Stimulated activated naive CD8-positive, alpha-beta T cell treated with anti-CD3 and anti-CD28 coated beads, Interleukin-15, Interleukin-2, amounts not matched to agents 100 ng/mL and 50 ng/mL, for 24 hours (primary cell): Measurements from ENCODE around the gene DGCR6.
"Not testable (repeated sequence)": the region's sequence is repeated elsewhere in the genome, so short reads cannot be mapped to it uniquely, and the experiment has no call there.

Experiments used
- H3K27ac Mint-ChIP-seq: one replicate; pipeline ENCODE4 v1.8.0; 2021; ENCODE audit warnings: mild to moderate bottlenecking, mixed read lengths
- H3K27me3 Mint-ChIP-seq: one replicate; pipeline ENCODE4 v1.8.0; 2021; ENCODE audit warnings: mixed read lengths
- H3K36me3 Mint-ChIP-seq: one replicate; pipeline ENCODE4 v1.8.0; 2021; ENCODE audit warnings: low read depth, mixed read lengths
- H3K4me1 Mint-ChIP-seq: one replicate; pipeline ENCODE4 v1.8.0; 2021; ENCODE audit warnings: low read depth, mixed read lengths
- H3K4me3 Mint-ChIP-seq: one replicate; pipeline ENCODE4 v1.8.0; 2021; ENCODE audit warnings: mild to moderate bottlenecking, mixed read lengths
- H3K9me3 Mint-ChIP-seq: one replicate; pipeline ENCODE4 v1.8.0; 2021; ENCODE audit warnings: mixed read lengths

Gene DGCR6

GRCh38 chr22:18905540-18906409, at the start of gene DGCR6:
DGCR6 (plus strand) TSS chr22:18906320; CDS start chr22:18906375, 55 bp downstream.
- Mint-ChIP-seq H3K27me3 (no peaks in the 10 kb centered on the region), H3K27ac (no peak within 1 kb of the TSS)

GRCh38 chr22:18859314-18859713, 46.8 kb upstream of the DGCR6 start:
- H3K27ac Mint-ChIP-seq, H3K4me3 Mint-ChIP-seq, H3K27me3 Mint-ChIP-seq, H3K36me3 Mint-ChIP-seq, H3K9me3 Mint-ChIP-seq, H3K4me1 Mint-ChIP-seq: not testable (repeated sequence)

More at GRCh38 chr22:18905540-18906409, at the start of gene DGCR6:
- Mint-ChIP-seq H3K4me3 (no peak within 1 kb of the TSS), H3K4me1 (no peaks in the 10 kb centered on the region), H3K9me3 (no peaks in the 10 kb centered on the region), H3K36me3 (no peaks in the 10 kb centered on the region)

- not testable (repeated sequence) for H3K9me3 Mint-ChIP-seq
Measured at GRCh38 chr22:18881260-18881659, 24.9 kb upstream of the DGCR6 start.

GRCh38 chr22:18884465-18884864, 21.7 kb upstream of the DGCR6 start:
- H3K4me1 Mint-ChIP-seq, H3K27ac Mint-ChIP-seq, H3K9me3 Mint-ChIP-seq, H3K27me3 Mint-ChIP-seq, H3K36me3 Mint-ChIP-seq, H3K4me3 Mint-ChIP-seq: not testable (repeated sequence)

More at GRCh38 chr22:18881260-18881659, 24.9 kb upstream of the DGCR6 start:
- not testable (repeated sequence) for H3K4me3 Mint-ChIP-seq, H3K27me3 Mint-ChIP-seq, H3K4me1 Mint-ChIP-seq, H3K27ac Mint-ChIP-seq, H3K36me3 Mint-ChIP-seq

- Mint-ChIP-seq H3K4me3 (no peak overlapping the region), H3K36me3 (no peaks in the 10 kb centered on the region), H3K27ac (no peak overlapping the region), H3K9me3 (no peaks in the 10 kb centered on the region), H3K27me3 (no peaks in the 10 kb centered on the region), H3K4me1 (no peaks in the 10 kb centered on the region)
Measured at GRCh38 chr22:18888115-18888514, 18.0 kb upstream of the DGCR6 start.

- H3K4me1 Mint-ChIP-seq, H3K27ac Mint-ChIP-seq, H3K27me3 Mint-ChIP-seq, H3K36me3 Mint-ChIP-seq, H3K9me3 Mint-ChIP-seq, H3K4me3 Mint-ChIP-seq: not testable (repeated sequence)
Measured at GRCh38 chr22:18890510-18891192, 15.5 kb upstream of the DGCR6 start.

GRCh38 chr22:18893775-18894174, 12.3 kb upstream of the DGCR6 start:
- H3K27me3 Mint-ChIP-seq, H3K4me3 Mint-ChIP-seq, H3K36me3 Mint-ChIP-seq, H3K9me3 Mint-ChIP-seq, H3K27ac Mint-ChIP-seq, H3K4me1 Mint-ChIP-seq: not testable (repeated sequence)

GRCh38 chr22:18896037-18896657, 10.0 kb upstream of the DGCR6 start:
- H3K27me3 Mint-ChIP-seq, H3K4me3 Mint-ChIP-seq, H3K27ac Mint-ChIP-seq, H3K9me3 Mint-ChIP-seq, H3K36me3 Mint-ChIP-seq, H3K4me1 Mint-ChIP-seq: not testable (repeated sequence)

GRCh38 chr22:18906410-18906745, 258 bp downstream of the DGCR6 start:
- H3K4me3 Mint-ChIP-seq, H3K27me3 Mint-ChIP-seq, H3K36me3 Mint-ChIP-seq, H3K4me1 Mint-ChIP-seq, H3K27ac Mint-ChIP-seq, H3K9me3 Mint-ChIP-seq: not testable (repeated sequence)

GRCh38 chr22:18906896-18907295, 776 bp downstream of the DGCR6 start:
- no peak overlapping the region for H3K4me3 Mint-ChIP-seq
- no peaks in the 10 kb centered on the region for H3K27me3 Mint-ChIP-seq
- H3K36me3 Mint-ChIP-seq = no peaks in the 10 kb centered on the region
- no peak overlapping the region for H3K27ac Mint-ChIP-seq
- H3K4me1 Mint-ChIP-seq = no peaks in the 10 kb centered on the region
- no peaks in the 10 kb centered on the region for H3K9me3 Mint-ChIP-seq

- no peaks in the 10 kb centered on the region for H3K36me3 Mint-ChIP-seq
- no peaks in the 10 kb centered on the region for H3K4me1 Mint-ChIP-seq
- H3K9me3 Mint-ChIP-seq = no peaks in the 10 kb centered on the region
- H3K4me3 Mint-ChIP-seq = no peak overlapping the region
- H3K27ac Mint-ChIP-seq = no peak overlapping the region
- H3K27me3 Mint-ChIP-seq = no peaks in the 10 kb centered on the region
Measured at GRCh38 chr22:18909556-18909955, 3.4 kb downstream of the DGCR6 start.

GRCh38 chr22:18911535-18911934, 5.4 kb downstream of the DGCR6 start:
- H3K4me3 Mint-ChIP-seq, H3K4me1 Mint-ChIP-seq, H3K36me3 Mint-ChIP-seq, H3K27ac Mint-ChIP-seq, H3K9me3 Mint-ChIP-seq, H3K27me3 Mint-ChIP-seq: not testable (repeated sequence)

GRCh38 chr22:18912264-18912946, 6.3 kb downstream of the DGCR6 start:
- not testable (repeated sequence) for H3K9me3 Mint-ChIP-seq, H3K4me3 Mint-ChIP-seq, H3K27ac Mint-ChIP-seq, H3K36me3 Mint-ChIP-seq, H3K27me3 Mint-ChIP-seq, H3K4me1 Mint-ChIP-seq

GRCh38 chr22:18914558-18914957, 8.4 kb downstream of the DGCR6 start:
- H3K27me3 Mint-ChIP-seq, H3K36me3 Mint-ChIP-seq, H3K4me3 Mint-ChIP-seq, H3K9me3 Mint-ChIP-seq, H3K4me1 Mint-ChIP-seq, H3K27ac Mint-ChIP-seq: not testable (repeated sequence)

- not testable (repeated sequence) for H3K27me3 Mint-ChIP-seq, H3K36me3 Mint-ChIP-seq, H3K4me3 Mint-ChIP-seq, H3K9me3 Mint-ChIP-seq, H3K4me1 Mint-ChIP-seq, H3K27ac Mint-ChIP-seq
Measured at GRCh38 chr22:18915550-18915949, 9.4 kb downstream of the DGCR6 start.
